NCI-H524 (cell line): ENCODE data around the gene FMC1.
"Not testable (repeated sequence)": the region's sequence is repeated elsewhere in the genome, so short reads cannot be mapped to it uniquely, and the experiment has no call there.

Experiments used
- DNase-seq, 2 experiments: peaks; one replicate each; lab custom pipeline; 2025; lab: John Stamatoyannopoulos, UW

The FMC1 gene, protein sequence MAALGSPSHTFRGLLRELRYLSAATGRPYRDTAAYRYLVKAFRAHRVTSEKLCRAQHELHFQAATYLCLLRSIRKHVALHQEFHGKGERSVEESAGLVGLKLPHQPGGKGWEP

DNA sequence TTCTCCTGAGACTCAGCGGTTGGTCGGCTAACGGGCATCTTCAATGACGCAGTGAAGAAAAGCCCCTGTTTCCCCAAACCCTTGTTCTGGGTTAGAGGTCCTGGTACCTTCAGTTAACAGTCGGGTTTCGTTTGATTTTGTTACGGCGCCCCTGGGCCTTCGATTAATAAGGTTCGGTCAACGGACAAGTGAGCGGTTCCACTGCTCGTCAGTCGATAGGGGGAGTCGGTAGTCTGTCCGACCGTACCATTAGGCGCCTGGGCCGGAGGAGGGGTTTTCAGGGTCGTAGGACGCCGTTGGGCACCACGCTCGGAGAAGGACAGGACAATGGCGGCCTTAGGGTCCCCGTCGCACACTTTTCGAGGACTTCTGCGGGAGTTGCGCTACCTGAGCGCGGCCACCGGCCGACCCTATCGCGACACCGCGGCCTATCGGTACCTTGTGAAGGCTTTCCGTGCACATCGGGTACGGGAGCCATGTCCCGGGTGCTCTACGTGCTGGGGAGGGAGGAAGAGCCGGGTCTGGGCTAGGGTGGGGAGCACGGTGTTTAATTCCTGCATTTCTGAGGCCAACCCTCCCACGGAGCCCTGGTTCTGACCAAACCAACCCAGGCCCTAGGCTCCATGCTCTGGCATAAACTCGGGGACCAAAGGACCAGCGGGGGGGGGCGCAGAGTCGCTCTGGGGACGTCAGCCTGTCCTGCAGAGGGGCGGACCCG, at the start of gene FMC1:
Gene FMC1, plus strand, starts transcription at position 280 of the 718 bp plus-strand sequence. Its CDS starts 48 bp downstream, at position 328.
- peak; percentile 90 to 94 for DNase-seq

GRCh38 chr7:139292821-139293220, 48.3 kb upstream of the FMC1 start:
- DNase-seq = no peak

DNA sequence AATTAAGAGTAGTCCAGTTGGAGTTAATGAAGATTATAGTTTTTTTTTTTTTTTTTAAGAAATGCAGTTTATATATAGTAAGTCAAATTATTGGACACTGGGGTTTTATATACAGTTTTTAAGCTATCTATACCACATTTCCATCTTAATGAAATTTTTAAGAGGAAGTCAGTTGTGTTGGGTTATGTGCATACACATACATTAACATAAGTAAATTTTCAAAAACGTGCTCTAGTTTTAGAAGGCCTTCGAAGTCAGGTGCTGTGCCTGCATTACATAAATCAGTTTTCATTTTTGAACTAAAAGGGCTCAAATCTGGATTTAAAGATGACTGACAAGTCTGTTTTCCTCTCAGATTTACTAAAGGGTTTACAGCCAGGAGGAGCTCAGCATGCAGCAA, 47.6 kb upstream of the FMC1 start:
- DNase-seq = no peak

DNA sequence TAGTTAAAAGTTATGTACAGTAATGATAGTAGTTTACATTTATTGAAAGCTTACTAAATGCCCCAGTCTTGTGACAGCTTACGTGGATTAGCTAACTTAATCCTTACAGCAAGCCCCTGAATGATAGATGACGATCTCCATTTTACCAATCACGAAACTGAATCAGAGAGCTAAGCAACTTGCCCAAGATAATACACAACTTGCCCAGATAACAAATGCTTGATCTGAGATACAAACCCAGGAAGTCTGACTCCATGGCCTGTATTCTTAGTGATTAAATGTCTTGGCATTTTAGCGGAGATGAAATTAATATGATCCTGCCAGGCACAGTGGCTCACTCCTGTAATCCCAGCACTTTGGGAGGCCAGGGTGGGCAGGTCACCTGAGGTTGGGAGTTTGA, 46.9 kb upstream of the FMC1 start:
- peak in 1 of 2 experiments; percentile 5 for DNase-seq

DNA sequence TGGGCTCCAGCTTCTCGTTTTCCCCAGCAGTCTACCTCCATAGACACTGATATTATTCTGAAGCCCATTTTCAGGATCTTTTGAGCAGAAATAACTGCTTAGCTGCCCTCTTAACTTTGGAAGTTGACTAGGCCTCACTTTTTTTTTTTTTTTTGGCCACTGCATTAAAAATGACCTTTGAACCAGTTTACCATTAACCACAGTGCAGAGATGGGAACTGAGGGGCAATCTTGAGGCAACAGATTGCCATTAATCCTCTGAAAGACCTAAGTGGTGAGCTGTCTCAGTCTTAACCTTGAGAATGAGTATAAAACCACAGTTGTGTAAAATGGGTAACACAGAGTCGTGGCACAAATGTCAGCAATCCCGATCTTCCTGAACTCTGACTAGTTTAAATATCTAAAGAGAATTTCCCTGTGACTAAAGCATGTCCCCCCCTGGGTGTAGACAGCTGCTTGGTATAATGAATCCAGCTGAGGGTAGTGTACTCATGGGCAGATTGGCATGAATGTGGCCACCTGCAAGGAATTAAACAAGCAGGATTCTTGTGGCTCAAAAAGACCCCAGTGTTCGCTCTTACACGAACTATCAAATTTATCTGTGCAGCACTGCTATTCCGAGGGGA, 46.1 kb upstream of the FMC1 start:
- peak in 1 of 2 experiments; percentile 38 for DNase-seq

DNA sequence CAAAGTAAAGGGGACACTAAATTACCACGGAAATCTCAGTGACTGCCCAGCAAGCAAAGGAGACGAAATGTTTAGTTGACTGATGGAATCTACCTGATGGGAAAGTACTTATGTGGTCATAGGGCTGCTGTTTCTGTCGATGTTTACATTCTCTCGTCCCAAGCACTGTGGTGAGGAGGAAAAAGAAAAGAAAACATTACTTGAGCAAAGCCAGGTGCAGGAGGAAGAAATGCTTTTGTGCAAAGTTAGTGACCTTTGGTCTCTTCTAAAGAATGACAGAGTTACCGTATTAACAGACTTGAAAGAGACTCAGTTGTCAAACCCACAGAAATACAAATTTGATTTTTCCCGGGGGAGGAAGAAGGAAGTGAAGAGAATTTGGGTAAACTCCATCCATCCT, 43.3 kb upstream of the FMC1 start:
- DNase-seq = no peak

DNA sequence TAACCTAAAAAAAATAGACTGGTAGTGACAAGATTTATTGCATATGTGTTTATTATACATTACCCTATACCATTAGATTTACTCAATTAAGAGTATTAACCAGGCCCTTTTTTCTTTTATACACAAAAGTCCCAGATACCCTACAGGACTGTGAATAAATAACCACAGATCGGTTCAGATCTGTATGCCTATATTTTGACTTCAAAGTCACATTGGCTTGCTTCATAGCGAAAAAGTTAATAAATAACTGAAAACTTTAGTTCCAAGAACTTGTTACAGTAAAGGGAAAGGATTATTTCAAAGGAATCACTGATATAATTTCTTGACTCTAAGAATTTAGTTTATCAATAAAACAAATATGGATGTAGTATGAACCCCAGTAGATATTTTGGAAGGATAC, 41.8 kb upstream of the FMC1 start:
- DNase-seq = no peak

DNA sequence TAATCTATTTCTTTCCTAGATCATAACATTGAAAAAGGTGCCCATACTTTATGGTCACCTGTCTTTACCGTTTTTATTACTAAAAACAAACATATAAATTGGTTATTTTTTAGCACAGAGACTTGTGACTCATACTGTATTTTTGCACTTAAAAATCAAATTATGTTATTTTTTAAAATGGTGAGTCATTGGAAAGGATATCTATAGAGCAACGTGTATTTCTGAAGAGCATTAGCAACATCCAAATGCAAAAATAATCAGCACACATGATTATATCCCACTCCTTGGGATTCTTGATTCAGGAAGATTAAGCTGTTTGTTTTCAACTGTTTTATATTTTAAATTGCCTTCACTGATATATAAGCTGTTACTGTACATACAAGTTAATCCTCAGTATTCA, 40.7 kb upstream of the FMC1 start:
- DNase-seq = no peak

- no peak for DNase-seq
Observed at GRCh38 chr7:139304517-139304916, 36.6 kb upstream of the FMC1 start.

DNA sequence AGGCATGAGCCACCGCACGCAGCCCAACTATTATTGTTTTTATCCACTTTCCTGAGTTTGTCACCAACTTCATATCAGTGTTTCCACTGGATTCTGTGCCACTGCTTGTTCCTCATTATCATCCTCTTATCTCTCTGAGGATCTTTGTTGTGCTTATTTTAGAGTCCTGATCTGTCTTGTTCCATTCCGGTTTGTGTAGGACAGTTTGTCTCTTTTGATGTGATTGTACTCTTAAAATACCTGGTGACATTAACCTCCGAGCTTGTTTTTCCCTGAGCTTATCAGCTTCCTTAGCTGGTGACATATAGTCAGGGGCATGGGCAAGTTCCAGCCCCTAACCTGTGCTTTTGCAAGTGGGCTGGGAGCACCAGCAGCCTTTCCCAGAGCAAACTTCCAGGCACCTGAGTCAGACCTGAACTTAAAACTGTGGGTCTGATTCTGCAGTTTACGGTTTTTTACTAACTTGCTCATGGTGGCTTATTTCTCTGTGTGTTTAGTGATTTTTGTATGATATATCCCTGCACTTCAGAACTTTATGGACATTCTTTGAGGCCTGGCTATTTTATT, 23.1 kb upstream of the FMC1 start:
- DNase-seq = no peak

DNA sequence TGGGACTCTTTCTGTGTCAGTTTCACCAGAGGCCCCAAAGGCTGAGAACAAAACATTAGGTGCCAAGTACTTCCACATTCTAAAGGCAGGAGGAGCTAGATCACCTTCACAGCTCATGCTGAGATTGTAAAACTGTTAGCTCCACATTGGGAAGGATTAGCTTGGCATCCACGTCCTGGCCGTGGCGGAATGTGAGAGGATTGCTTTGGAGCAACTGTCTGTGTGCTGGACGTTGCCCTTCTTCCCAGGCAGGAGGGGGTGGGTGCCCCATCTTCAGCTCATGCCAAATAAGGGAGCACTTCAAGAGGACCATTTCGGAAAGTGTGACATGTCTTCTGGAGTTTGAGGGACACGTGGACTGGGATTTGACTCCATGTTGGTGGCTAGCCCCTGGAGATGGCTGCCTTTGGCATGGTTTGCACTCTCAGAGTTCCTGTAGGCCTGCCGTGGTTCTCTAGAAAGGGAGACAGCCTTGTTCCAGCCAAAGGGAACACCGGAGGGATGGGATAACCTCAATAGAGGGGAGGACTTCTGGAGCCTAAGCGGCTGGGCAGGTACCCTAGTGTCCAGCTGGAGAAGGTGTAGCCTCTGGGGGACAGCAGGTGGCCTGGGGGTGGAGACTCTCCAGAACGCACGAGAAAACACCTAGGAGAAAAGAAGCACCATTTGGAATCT, 19.9 kb upstream of the FMC1 start:
- peak in 1 of 2 experiments; percentile 17 for DNase-seq

DNA sequence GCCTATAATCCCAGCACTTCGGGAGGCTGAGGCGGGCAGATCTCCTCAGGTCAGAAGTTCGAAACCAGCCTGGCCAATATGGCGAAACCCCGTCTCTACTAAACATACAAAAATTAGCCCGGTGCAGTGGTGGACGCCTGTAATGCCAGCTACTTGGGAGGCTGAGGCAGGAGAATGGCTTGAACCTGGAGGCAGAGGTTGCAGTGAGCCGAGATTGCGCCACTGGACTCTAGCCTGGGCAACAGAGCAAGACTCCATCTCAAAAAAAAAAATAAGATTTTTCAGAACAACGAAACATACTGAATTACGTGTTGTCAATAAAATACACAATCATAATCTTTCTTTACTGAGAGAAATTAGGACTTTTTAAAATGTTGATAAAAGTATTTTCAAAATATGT, 16.4 kb upstream of the FMC1 start:
- DNase-seq = not testable (repeated sequence)

GRCh38 chr7:139328375-139328774, 12.8 kb upstream of the FMC1 start:
- DNase-seq = no peak

- DNase-seq = no peak
Observed at GRCh38 chr7:139329119-139329518, 12.0 kb upstream of the FMC1 start.

DNA sequence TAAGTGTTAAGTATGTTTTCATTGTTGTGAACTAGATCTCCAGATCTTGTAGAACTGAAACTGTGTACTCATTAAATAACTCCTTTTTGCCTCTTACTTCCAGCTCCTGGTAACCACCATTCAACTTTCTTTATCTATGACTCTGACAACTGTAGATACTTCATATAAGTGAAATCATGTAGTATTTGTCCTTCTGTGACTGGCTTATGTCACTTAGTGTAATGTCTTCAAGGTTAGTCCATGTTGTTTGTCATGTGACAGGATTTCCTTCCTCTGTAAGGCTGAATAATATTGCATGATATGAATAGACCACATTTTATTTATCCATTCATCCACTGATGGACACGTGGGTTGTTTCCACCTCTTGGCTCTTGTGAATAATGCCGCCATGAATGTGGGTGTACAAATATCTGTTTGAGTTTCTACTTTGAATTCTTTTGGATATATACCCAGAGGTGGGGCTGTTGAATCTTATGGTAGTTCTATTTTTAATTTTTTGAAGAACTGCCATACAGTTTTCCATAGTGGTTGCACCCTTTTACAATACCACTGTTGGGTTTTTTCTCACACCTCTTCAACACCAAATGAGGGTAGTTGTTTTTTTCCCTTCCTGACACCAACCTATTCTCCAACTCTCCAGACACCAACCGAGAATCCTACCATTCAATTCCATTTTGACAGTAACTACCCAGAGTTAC, 10.7 kb upstream of the FMC1 start:
- DNase-seq = no peak

GRCh38 chr7:139332697-139333359, 8.3 kb upstream of the FMC1 start:
- DNase-seq = no peak

- DNase-seq = not testable (repeated sequence)
Observed at GRCh38 chr7:139333443-139333842, 7.7 kb upstream of the FMC1 start.

GRCh38 chr7:139334399-139335150, 6.6 kb upstream of the FMC1 start:
- no peak for DNase-seq

- no peak for DNase-seq
Observed at GRCh38 chr7:139339025-139339424, 2.1 kb upstream of the FMC1 start.

GRCh38 chr7:139339698-139340036, 1.5 kb upstream of the FMC1 start:
- no peak for DNase-seq
